GM12878 (cell line): ENCODE data around the gene TCF7. TPM values are rescaled to one million over a fixed set of nuclear protein-coding genes. Genes with fewer than 3 reads are reported as not detected.

Experiments
- BACH1 ChIP-seq: fragments of 450-650 bp; IDR thresholded peaks from 2 replicates; pipeline ENCODE4 v1.6.1; 2017; ENCODE audit warnings: mild to moderate bottlenecking, borderline replicate concordance
- BMI1 ChIP-seq: fragments of 450-650 bp; IDR thresholded peaks from 2 replicates; pipeline ENCODE4 v1.6.1; 2016; ENCODE audit warnings: mild to moderate bottlenecking, moderate library complexity, borderline replicate concordance
- CBX5 ChIP-seq: sonication (generic); IDR thresholded peaks from 2 replicates; pipeline ENCODE4 v1.6.1; 2016; ENCODE audit warnings: low read depth, moderate library complexity, mild to moderate bottlenecking, inconsistent platforms
- CREB1 ChIP-seq: IDR thresholded peaks from 2 replicates; pipeline ENCODE4 v1.6.1; 2012; ENCODE audit warnings: low read depth, mild to moderate bottlenecking, inconsistent platforms
- CREM ChIP-seq: IDR thresholded peaks from 2 replicates; pipeline ENCODE4 v1.6.1; 2014; ENCODE audit warnings: antibody characterized with exemption, low read depth
- IKZF1 ChIP-seq: fragments of 450-650 bp; conservative IDR thresholded peaks from 2 replicates; pipeline ENCODE4 v1.6.1; 2017; ENCODE audit warnings: antibody characterized with exemption, mild to moderate bottlenecking
- IKZF2 ChIP-seq, 2 experiments: fragments of 450-650 bp; IDR thresholded peaks; 2 replicates each; pipeline ENCODE4 v1.6.1; 2017; ENCODE audit warnings: mild to moderate bottlenecking in 2 of 2, moderate library complexity in 2 of 2
- KAT2A ChIP-seq: conservative IDR thresholded peaks from 2 replicates; pipeline ENCODE4 v1.6.1; 2011; ENCODE audit warnings: low read depth, low read length; ENCODE audit not compliant: control insufficient read depth
- POLR2A ChIP-seq: IDR thresholded peaks from 2 replicates; pipeline ENCODE4 v1.6.1; 2011; ENCODE audit warnings: low read depth, mild to moderate bottlenecking, low read length
- POLR2AphosphoS5 ChIP-seq: IDR thresholded peaks from 2 replicates; pipeline ENCODE4 v1.6.1; 2011; ENCODE audit warnings: mild to moderate bottlenecking, low read length, inconsistent platforms
- RFX5 ChIP-seq: IDR thresholded peaks from 2 replicates; pipeline ENCODE4 v1.6.1; 2011; ENCODE audit warnings: low read depth, low read length, improper control_type of control experiment
- SPI1 ChIP-seq: IDR thresholded peaks from 2 replicates; pipeline ENCODE4 v1.6.1; 2011; ENCODE audit warnings: low read depth, mild to moderate bottlenecking, low read length, moderate library complexity, borderline replicate concordance; ENCODE audit not compliant: insufficient read depth
- TBL1XR1 ChIP-seq: IDR thresholded peaks from 2 replicates; pipeline ENCODE4 v1.6.1; 2012; ENCODE audit warnings: low read depth, low read length, improper control_type of control experiment
- TCF3 ChIP-seq: IDR thresholded peaks from 2 replicates; pipeline ENCODE4 v1.6.1; 2012; ENCODE audit warnings: low read depth, mild to moderate bottlenecking, low read length, borderline replicate concordance; ENCODE audit not compliant: insufficient read depth
- polyA plus RNA-seq, 11 experiments: library from polyadenylated mRNA; depleted of rRNA in 4 of 11; unstranded in 6 of 11; stranded (reverse) in 5 of 11; fragments of >200 nt; fragmentation: Nextera tagmentation in 4 of 11; fragmentation: Illumina TruSeq in 1 of 11; extraction: Ambion mirVana in 4 of 11; extraction: Trizol in 1 of 11; gene quantifications; 1 replicate in 1 of 11; 2 replicates in 10 of 11; pipeline versions ENCODE4 v1.2.1 to v1.2.3, GENCODE V29; 2011 to 2016; ENCODE audit warnings: inconsistent platforms in 2 of 11, missing spikeins in 2 of 11, low read depth in 1 of 11
- total RNA-seq, 4 experiments: library from RNA; depleted of rRNA in 3 of 4; stranded (reverse); fragments of >200 nt in 3 of 4; fragmentation: Illumina TruSeq in 1 of 4; extraction: Trizol in 1 of 4; gene quantifications; 2 replicates each; pipeline versions ENCODE4 v1.2.1 to v1.2.3, GENCODE V29; 2013 to 2021
- TF ChIP-seq, protein P1 (sequence below): fragments of 450-650 bp; formaldehyde crosslinking; IDR thresholded peaks from 2 replicates; pipeline ENCODE4 v1.4.0; 2022; ENCODE audit warnings: mild to moderate bottlenecking, moderate library complexity
- TF ChIP-seq, protein P2 (sequence below): fragments of 450-650 bp; formaldehyde crosslinking; IDR thresholded peaks from 2 replicates; pipeline ENCODE4 v1.5.0; 2022; ENCODE audit warnings: mild to moderate bottlenecking, missing genetic modification characterization
- TF ChIP-seq, protein P3 (sequence below): fragments of 450-650 bp; formaldehyde crosslinking; IDR thresholded peaks from 2 replicates; pipeline ENCODE4 v1.4.0; 2020; ENCODE audit warnings: mild to moderate bottlenecking, moderate library complexity
- TF ChIP-seq, protein P4 (sequence below): IDR thresholded peaks from 2 replicates; pipeline ENCODE4 v1.6.1; 2012; ENCODE audit warnings: low read depth, low read length, improper control_type of control experiment

The TCF7 gene
- total and polyA plus RNA-seq, 10 of the 15 experiments (the other 5 are each of a cell fraction or from before 2014, with no cell fraction given) = 10.0 to 60.2 (median 23.6) TPM

DNA sequence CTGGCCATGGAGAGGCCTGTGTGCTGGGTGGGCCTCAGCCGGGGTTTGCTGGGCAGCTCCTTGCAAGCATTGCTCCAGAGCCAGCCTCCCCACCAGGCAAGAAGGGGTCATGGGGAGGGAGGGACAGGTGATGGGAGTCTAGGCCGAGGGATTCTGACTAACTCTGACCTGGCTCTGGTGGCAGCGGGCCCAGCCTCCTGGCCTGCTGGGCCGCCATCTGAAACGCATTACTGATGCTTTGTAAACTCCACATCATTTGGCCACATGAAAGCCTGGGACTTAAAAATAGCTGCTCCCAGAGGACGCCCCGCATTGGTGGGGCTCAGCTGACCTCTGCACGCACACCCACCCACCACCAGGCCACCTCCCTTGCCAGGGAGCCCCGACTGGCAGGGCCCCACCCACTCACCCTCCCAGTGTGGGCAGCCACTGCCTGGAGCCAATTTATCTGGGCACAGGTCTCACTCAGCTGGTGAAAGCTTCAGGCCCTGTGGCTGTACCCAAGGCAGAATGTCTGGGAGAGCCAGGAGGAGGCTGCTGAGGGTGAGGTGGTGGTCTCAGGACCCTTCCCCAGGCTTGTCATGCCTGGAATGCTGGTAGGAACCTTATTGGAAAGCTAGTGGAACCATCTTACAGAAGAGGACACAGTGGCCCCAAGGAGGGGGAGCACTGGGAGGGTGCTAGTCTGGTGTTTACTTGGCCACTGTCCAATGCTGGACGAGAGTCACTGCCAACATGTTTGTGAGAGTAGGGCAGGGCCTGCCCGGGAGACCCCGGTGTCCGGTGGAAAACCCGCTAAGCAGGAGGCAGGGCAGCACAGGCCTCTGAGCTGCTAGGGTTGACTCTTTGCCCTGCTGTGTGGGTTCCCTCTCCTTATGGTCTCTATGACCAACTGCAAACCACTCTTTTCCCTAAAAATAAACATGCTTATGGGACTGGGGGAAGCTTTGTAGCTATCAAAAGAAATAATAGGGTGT, 10.8 kb downstream of the TCF7 start (continued):
- TF ChIP-seq, protein P1, sequence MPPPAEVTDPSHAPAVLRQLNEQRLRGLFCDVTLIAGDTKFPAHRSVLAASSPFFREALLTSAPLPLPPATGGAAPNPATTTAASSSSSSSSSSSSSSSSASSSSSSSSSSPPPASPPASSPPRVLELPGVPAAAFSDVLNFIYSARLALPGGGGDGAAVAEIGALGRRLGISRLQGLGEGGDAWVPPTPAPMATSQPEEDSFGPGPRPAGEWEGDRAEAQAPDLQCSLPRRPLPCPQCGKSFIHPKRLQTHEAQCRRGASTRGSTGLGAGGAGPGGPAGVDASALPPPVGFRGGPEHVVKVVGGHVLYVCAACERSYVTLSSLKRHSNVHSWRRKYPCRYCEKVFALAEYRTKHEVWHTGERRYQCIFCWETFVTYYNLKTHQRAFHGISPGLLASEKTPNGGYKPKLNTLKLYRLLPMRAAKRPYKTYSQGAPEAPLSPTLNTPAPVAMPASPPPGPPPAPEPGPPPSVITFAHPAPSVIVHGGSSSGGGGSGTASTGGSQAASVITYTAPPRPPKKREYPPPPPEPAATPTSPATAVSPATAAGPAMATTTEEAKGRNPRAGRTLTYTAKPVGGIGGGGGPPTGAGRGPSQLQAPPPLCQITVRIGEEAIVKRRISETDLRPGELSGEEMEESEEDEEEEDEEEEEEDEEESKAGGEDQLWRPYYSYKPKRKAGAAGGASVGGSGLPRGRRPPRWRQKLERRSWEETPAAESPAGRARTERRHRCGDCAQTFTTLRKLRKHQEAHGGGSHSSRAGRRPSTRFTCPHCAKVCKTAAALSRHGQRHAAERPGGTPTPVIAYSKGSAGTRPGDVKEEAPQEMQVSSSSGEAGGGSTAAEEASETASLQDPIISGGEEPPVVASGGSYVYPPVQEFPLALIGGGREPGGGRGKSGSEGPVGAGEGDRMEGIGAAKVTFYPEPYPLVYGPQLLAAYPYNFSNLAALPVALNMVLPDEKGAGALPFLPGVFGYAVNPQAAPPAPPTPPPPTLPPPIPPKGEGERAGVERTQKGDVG (CRISPR knock-in tag) = no peak
- TF ChIP-seq TCF3 = no peak
- no peak for TF ChIP-seq RFX5
- TF ChIP-seq TBL1XR1 = no peak
- no peak for TF ChIP-seq POLR2AphosphoS5
- no peak for TF ChIP-seq KAT2A
- TF ChIP-seq IKZF1 = peak; percentile 56
- TF ChIP-seq, protein P2, sequence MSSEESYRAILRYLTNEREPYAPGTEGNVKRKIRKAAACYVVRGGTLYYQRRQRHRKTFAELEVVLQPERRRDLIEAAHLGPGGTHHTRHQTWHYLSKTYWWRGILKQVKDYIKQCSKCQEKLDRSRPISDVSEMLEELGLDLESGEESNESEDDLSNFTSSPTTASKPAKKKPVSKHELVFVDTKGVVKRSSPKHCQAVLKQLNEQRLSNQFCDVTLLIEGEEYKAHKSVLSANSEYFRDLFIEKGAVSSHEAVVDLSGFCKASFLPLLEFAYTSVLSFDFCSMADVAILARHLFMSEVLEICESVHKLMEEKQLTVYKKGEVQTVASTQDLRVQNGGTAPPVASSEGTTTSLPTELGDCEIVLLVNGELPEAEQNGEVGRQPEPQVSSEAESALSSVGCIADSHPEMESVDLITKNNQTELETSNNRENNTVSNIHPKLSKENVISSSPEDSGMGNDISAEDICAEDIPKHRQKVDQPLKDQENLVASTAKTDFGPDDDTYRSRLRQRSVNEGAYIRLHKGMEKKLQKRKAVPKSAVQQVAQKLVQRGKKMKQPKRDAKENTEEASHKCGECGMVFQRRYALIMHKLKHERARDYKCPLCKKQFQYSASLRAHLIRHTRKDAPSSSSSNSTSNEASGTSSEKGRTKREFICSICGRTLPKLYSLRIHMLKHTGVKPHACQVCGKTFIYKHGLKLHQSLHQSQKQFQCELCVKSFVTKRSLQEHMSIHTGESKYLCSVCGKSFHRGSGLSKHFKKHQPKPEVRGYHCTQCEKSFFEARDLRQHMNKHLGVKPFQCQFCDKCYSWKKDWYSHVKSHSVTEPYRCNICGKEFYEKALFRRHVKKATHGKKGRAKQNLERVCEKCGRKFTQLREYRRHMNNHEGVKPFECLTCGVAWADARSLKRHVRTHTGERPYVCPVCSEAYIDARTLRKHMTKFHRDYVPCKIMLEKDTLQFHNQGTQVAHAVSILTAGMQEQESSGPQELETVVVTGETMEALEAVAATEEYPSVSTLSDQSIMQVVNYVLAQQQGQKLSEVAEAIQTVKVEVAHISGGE (CRISPR knock-in tag) = no peak
- TF ChIP-seq CREB1 = no peak
- 0 out of 4 replicates have a peak, but pooled peaks of 1 of the 2 experiments have one; percentile 13 for TF ChIP-seq IKZF2 (IDR thresholded peaks at IDR 0.05)
- TF ChIP-seq, protein P3, sequence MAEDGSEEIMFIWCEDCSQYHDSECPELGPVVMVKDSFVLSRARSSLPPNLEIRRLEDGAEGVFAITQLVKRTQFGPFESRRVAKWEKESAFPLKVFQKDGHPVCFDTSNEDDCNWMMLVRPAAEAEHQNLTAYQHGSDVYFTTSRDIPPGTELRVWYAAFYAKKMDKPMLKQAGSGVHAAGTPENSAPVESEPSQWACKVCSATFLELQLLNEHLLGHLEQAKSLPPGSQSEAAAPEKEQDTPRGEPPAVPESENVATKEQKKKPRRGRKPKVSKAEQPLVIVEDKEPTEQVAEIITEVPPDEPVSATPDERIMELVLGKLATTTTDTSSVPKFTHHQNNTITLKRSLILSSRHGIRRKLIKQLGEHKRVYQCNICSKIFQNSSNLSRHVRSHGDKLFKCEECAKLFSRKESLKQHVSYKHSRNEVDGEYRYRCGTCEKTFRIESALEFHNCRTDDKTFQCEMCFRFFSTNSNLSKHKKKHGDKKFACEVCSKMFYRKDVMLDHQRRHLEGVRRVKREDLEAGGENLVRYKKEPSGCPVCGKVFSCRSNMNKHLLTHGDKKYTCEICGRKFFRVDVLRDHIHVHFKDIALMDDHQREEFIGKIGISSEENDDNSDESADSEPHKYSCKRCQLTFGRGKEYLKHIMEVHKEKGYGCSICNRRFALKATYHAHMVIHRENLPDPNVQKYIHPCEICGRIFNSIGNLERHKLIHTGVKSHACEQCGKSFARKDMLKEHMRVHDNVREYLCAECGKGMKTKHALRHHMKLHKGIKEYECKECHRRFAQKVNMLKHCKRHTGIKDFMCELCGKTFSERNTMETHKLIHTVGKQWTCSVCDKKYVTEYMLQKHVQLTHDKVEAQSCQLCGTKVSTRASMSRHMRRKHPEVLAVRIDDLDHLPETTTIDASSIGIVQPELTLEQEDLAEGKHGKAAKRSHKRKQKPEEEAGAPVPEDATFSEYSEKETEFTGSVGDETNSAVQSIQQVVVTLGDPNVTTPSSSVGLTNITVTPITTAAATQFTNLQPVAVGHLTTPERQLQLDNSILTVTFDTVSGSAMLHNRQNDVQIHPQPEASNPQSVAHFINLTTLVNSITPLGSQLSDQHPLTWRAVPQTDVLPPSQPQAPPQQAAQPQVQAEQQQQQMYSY = no peak
- peak; percentile 44; the same call in 1 of the 2 replicates for TF ChIP-seq CREM
- no peak for TF ChIP-seq CBX5
- TF ChIP-seq SPI1 = no peak
- no peak for TF ChIP-seq BMI1
- TF ChIP-seq, protein P4, sequence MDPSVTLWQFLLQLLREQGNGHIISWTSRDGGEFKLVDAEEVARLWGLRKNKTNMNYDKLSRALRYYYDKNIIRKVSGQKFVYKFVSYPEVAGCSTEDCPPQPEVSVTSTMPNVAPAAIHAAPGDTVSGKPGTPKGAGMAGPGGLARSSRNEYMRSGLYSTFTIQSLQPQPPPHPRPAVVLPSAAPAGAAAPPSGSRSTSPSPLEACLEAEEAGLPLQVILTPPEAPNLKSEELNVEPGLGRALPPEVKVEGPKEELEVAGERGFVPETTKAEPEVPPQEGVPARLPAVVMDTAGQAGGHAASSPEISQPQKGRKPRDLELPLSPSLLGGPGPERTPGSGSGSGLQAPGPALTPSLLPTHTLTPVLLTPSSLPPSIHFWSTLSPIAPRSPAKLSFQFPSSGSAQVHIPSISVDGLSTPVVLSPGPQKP = no peak
- TF ChIP-seq POLR2A = no peak
- no peak for TF ChIP-seq BACH1
